GM19372 (cell line): ENCODE data around the gene COL6A1.

Source experiments
- ATAC-seq: cut with Tn5 transposase; IDR thresholded peaks from one replicate; pipeline ENCODE4 v1.9.1; 2021; ENCODE audit warnings: mild to moderate bottlenecking, low read depth, moderate library complexity; ENCODE audit not compliant: unreplicated experiment

Gene COL6A1

GRCh38 chr21:46021978-46022544 lies 40.5 kb downstream of the COL6A1 start:
- no peak for ATAC-seq

- ATAC-seq, result no peak
Observed at GRCh38 chr21:46022551-46023525, 41.3 kb downstream of the COL6A1 start.

GRCh38 chr21:46023555-46023954 lies 42.0 kb downstream of the COL6A1 start:
- ATAC-seq, result no peak

- no peak for ATAC-seq
Observed at GRCh38 chr21:46024141-46024540, 42.6 kb downstream of the COL6A1 start.

GRCh38 chr21:46025113-46025770 lies 43.7 kb downstream of the COL6A1 start:
- no peak for ATAC-seq

GRCh38 chr21:46027851-46028493 lies 46.4 kb downstream of the COL6A1 start:
- no peak for ATAC-seq

GRCh38 chr21:46028573-46029091 lies 47.1 kb downstream of the COL6A1 start:
- no peak for ATAC-seq

- no peak for ATAC-seq
Observed at GRCh38 chr21:46029186-46029924, 47.8 kb downstream of the COL6A1 start.

- ATAC-seq, result no peak
Observed at GRCh38 chr21:46031484-46031883, 49.9 kb downstream of the COL6A1 start.

GRCh38 chr21:46032100-46032499 lies 50.5 kb downstream of the COL6A1 start:
- ATAC-seq, result no peak

GRCh38 chr21:46033410-46034400 lies 52.1 kb downstream of the COL6A1 start:
- ATAC-seq, result no peak

GRCh38 chr21:46035809-46036695 lies 54.5 kb downstream of the COL6A1 start:
- ATAC-seq, result no peak

GRCh38 chr21:46036696-46037330 lies 55.2 kb downstream of the COL6A1 start:
- no peak for ATAC-seq

- ATAC-seq, result no peak
Observed at GRCh38 chr21:46037331-46038325, 56.1 kb downstream of the COL6A1 start.

GRCh38 chr21:46038341-46038829 lies 56.8 kb downstream of the COL6A1 start:
- no peak for ATAC-seq

GRCh38 chr21:46038871-46039397 lies 57.4 kb downstream of the COL6A1 start:
- ATAC-seq, result no peak
